T-helper 2 cell treated with Interferon-gamma antibody and Interleukin-4, amounts not matched to agents 5 μg/mL and 100 μg/mL, for 36 hours (primary cell): ENCODE results near the gene RERE.

Experiments
- DNase-seq: peaks from one replicate; pipeline ENCODE4 v3.0.0; 2021; ENCODE audit warnings: low spot score
- H3K27ac Mint-ChIP-seq: one replicate; pipeline ENCODE4 v1.8.0; 2021; ENCODE audit warnings: mild to moderate bottlenecking, mixed read lengths
- H3K27me3 Mint-ChIP-seq: one replicate; pipeline ENCODE4 v1.8.0; 2021; ENCODE audit warnings: low read depth, mixed read lengths
- H3K36me3 Mint-ChIP-seq: one replicate; pipeline ENCODE4 v1.8.0; 2021; ENCODE audit warnings: low read depth, mixed read lengths
- H3K4me1 Mint-ChIP-seq: one replicate; pipeline ENCODE4 v1.8.0; 2021; ENCODE audit warnings: low read depth, mixed read lengths
- H3K4me3 Mint-ChIP-seq: one replicate; pipeline ENCODE4 v1.8.0; 2022; ENCODE audit warnings: mild to moderate bottlenecking, moderate library complexity, mixed read lengths
- H3K9me3 Mint-ChIP-seq: one replicate; pipeline ENCODE4 v1.8.0; 2021; ENCODE audit warnings: mixed read lengths

RERE gene

DNA sequence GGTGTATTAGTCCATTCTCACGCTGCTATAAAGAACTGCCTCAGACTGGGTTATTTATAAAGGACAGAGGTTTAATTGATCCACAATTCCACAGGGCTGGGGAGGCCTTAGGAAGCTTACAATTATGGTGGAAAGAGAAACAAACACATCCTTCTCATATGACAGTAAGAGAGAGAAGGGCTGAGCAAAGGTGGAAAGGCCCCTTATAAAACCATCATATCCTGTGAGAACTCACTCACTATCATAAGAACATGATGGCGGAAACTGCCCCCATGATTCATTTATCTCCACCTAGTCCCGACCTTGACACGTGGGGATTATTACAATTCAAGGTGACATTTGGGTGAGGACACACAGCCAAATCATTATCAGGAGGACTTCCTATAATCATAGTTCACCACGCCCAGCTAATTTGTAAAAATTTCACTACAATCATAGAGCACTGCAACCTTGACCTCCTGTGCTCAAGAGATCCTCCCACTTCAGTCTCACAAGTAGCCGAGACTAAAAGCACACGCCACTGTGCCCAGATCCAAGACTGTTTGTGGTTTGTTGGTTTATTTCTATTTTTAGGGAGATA is 164.9 kb downstream of the RERE start:
- H3K4me1 Mint-ChIP-seq = peaks cover 56% of the 10 kb centered on the region
- no peaks in the 10 kb centered on the region for H3K9me3 Mint-ChIP-seq
- peak overlapping the region; percentile 78 for H3K27ac Mint-ChIP-seq
- H3K27me3 Mint-ChIP-seq = no peaks in the 10 kb centered on the region
- H3K4me3 Mint-ChIP-seq = peak overlapping the region; percentile 36
- DNase-seq = no peak
- peaks cover 29% of the 10 kb centered on the region for H3K36me3 Mint-ChIP-seq

- H3K27me3 Mint-ChIP-seq = no peaks in the 10 kb centered on the region
- H3K4me3 Mint-ChIP-seq = peak overlapping the region; percentile 36
- H3K4me1 Mint-ChIP-seq = peaks cover 62% of the 10 kb centered on the region
Observed at GRCh38 chr1:8651962-8652361, 165.5 kb downstream of the RERE start.

DNA sequence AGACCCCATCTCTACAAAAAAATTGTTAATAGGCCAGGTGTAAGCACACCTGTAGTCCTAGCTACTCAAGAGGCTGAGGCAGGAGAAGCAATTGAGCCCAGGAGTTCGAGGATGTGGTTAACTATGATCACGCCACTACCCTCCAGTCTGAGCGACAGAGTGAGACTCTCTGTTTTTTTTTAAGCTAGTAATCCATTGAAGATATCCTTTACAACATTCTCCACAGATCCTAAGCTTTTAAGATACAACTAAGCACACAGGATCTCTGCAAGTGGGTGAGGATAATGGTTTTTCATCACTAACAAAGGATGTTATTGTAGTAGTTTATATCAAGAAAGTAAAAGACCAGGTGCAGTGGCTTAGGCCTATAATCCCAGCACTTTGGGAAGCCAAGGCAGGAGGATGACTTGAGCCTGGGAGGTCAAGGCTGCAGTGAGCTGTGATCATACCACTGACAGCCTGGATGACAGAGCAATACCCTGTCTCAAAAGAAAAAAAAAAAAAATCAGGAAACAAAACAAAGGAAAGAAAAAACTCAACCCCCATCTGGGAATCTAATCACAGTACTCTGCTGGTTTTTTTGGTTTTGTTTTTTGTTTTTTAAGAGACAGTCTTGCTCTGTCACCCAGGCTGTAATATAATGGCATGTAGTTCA is 166.1 kb downstream of the RERE start:
- H3K36me3 Mint-ChIP-seq = peaks cover 29% of the 10 kb centered on the region
- no peaks in the 10 kb centered on the region for H3K27me3 Mint-ChIP-seq
- DNase-seq = no peak
- peaks cover 66% of the 10 kb centered on the region for H3K4me1 Mint-ChIP-seq
- peak overlapping the region; percentile 36 for H3K4me3 Mint-ChIP-seq
- H3K9me3 Mint-ChIP-seq = no peaks in the 10 kb centered on the region
- H3K27ac Mint-ChIP-seq = peak overlapping the region; percentile 78

More at GRCh38 chr1:8651962-8652361, 165.5 kb downstream of the RERE start:
- Mint-ChIP-seq H3K9me3 (no peaks in the 10 kb centered on the region), H3K27ac (peak overlapping the region; percentile 78), H3K36me3 (peaks cover 29% of the 10 kb centered on the region)
- DNase-seq = no peak

- Mint-ChIP-seq H3K4me3 (no peak overlapping the region), H3K36me3 (peaks cover 26% of the 10 kb centered on the region), H3K4me1 (peaks cover 60% of the 10 kb centered on the region), H3K9me3 (no peaks in the 10 kb centered on the region), H3K27ac (peak overlapping the region; percentile 55), H3K27me3 (no peaks in the 10 kb centered on the region)
- no peak for DNase-seq
Observed at GRCh38 chr1:8649875-8650274, 167.6 kb downstream of the RERE start.

- DNase-seq = no peak
- Mint-ChIP-seq H3K36me3 (peaks cover 24% of the 10 kb centered on the region), H3K27ac (peak overlapping the region; percentile 62), H3K4me1 (peaks cover 60% of the 10 kb centered on the region), H3K9me3 (no peaks in the 10 kb centered on the region), H3K4me3 (peak overlapping the region; percentile 24), H3K27me3 (no peaks in the 10 kb centered on the region)
Observed at GRCh38 chr1:8649027-8649426, 168.4 kb downstream of the RERE start.

GRCh38 chr1:8646996-8647395 is 170.4 kb downstream of the RERE start:
- Mint-ChIP-seq H3K4me1 (peaks cover 54% of the 10 kb centered on the region), H3K9me3 (no peaks in the 10 kb centered on the region), H3K4me3 (no peak overlapping the region), H3K27me3 (no peaks in the 10 kb centered on the region), H3K36me3 (peaks cover 22% of the 10 kb centered on the region), H3K27ac (no peak overlapping the region)
- DNase-seq = no peak

GRCh38 chr1:8646189-8646588 is 171.3 kb downstream of the RERE start:
- DNase-seq = no peak
- Mint-ChIP-seq H3K4me1 (peaks cover 50% of the 10 kb centered on the region), H3K36me3 (peaks cover 22% of the 10 kb centered on the region), H3K4me3 (no peak overlapping the region), H3K27ac (peak overlapping the region; percentile 3), H3K27me3 (no peaks in the 10 kb centered on the region), H3K9me3 (no peaks in the 10 kb centered on the region)

GRCh38 chr1:8643542-8644536 is 173.6 kb downstream of the RERE start:
- peaks cover 15% of the 10 kb centered on the region for H3K36me3 Mint-ChIP-seq
- no peaks in the 10 kb centered on the region for H3K27me3 Mint-ChIP-seq
- peaks cover 40% of the 10 kb centered on the region for H3K4me1 Mint-ChIP-seq
- no peak overlapping the region for H3K27ac Mint-ChIP-seq
- DNase-seq = no peak
- no peaks in the 10 kb centered on the region for H3K9me3 Mint-ChIP-seq
- H3K4me3 Mint-ChIP-seq = no peak overlapping the region

GRCh38 chr1:8642114-8642513 is 175.3 kb downstream of the RERE start:
- Mint-ChIP-seq H3K9me3 (no peaks in the 10 kb centered on the region), H3K36me3 (peaks cover 15% of the 10 kb centered on the region), H3K27me3 (no peaks in the 10 kb centered on the region), H3K4me3 (no peak overlapping the region), H3K27ac (no peak overlapping the region), H3K4me1 (peaks cover 28% of the 10 kb centered on the region)
- no peak for DNase-seq

DNA sequence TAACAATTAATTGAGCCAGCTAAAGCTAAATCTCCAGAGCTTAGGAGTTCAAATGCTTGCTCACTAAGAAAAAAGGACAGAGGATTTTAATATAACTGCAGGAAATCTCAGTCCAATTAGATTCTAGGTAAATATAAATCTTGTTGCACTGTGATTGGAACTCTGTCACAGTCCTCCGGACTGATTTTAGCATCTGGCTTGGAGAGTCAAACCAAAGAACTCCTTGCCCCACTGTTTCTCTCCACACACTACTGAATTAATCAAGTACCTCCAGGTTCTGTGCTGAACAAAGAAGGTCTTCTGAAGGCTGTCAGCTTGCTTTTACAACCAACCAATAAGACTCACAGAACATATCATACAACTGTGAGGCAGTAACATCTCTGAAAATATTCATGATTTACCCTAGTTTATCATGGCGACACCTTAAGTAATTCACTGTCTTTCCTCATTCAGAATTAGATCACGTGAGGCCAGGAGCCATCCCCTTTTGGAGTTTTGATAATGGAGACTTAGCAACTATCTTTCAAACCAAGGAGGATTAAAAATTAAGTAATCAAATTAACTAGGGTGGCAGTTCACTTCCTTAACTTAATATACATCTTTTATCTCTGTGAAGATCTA is 176.0 kb downstream of the RERE start:
- Mint-ChIP-seq H3K4me1 (peaks cover 23% of the 10 kb centered on the region), H3K4me3 (no peak overlapping the region), H3K9me3 (no peaks in the 10 kb centered on the region), H3K27me3 (no peaks in the 10 kb centered on the region), H3K36me3 (peaks cover 15% of the 10 kb centered on the region), H3K27ac (no peak overlapping the region)
- DNase-seq = no peak

GRCh38 chr1:8640950-8641349 is 176.5 kb downstream of the RERE start:
- Mint-ChIP-seq H3K4me1 (peaks cover 22% of the 10 kb centered on the region), H3K27ac (no peak overlapping the region), H3K36me3 (peaks cover 13% of the 10 kb centered on the region), H3K27me3 (no peaks in the 10 kb centered on the region), H3K4me3 (no peak overlapping the region), H3K9me3 (no peaks in the 10 kb centered on the region)
- no peak for DNase-seq

- Mint-ChIP-seq H3K27ac (no peak overlapping the region), H3K9me3 (no peaks in the 10 kb centered on the region), H3K27me3 (no peaks in the 10 kb centered on the region), H3K4me1 (peaks cover 17% of the 10 kb centered on the region), H3K36me3 (peaks cover 7% of the 10 kb centered on the region), H3K4me3 (no peak overlapping the region)
- DNase-seq = no peak
Observed at GRCh38 chr1:8639148-8639547, 178.3 kb downstream of the RERE start.

GRCh38 chr1:8633741-8634501 is 183.5 kb downstream of the RERE start:
- H3K9me3 Mint-ChIP-seq = no peaks in the 10 kb centered on the region
- no peak for DNase-seq
- H3K4me3 Mint-ChIP-seq = no peak overlapping the region
- peaks cover 1% of the 10 kb centered on the region for H3K36me3 Mint-ChIP-seq
- no peak overlapping the region for H3K27ac Mint-ChIP-seq
- peaks cover 32% of the 10 kb centered on the region for H3K4me1 Mint-ChIP-seq
- no peaks in the 10 kb centered on the region for H3K27me3 Mint-ChIP-seq
